ENCODE data around the gene GABBR1. TPM values are rescaled to one million over a fixed set of nuclear protein-coding genes. Genes with fewer than 3 reads are reported as not detected.
A peak's percentile ranks its signal among the peaks of the same experiment; 100 is the strongest.

GABBR1 gene
- total RNA-seq, 1 experiment from 2014 or later: 146 TPM

DNA sequence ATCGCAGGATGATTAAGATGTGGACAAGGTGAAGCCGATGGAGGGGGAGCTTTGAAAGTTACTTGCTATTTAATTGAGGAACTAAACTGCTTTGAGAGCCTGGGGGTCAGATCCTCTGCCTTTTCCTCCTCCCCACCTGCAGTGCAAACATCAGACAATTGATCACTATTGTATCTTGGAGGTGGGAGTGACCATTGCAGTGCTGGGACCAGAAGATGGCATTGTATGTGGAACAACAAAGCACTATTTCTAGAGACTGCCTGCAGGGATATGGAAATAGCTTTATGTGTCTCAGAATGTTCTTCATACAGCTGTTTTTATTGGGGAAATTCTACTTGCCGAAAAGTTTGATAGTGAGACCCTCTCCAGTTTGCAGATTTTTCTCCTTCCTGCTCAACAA lies 28.1 kb upstream of the GABBR1 start:
- H3K4me1 Mint-ChIP-seq: peaks cover 44 to 47% of the 10 kb centered on the region in 2 experiments
- DNase-seq: peak; percentile 50

More for the DNA sequence above, 28.1 kb upstream of the GABBR1 start:
- H3K56ac ChIP-seq (ENCODE audit: insufficient read length, low read depth, low read length): no peak overlapping the region
- no peak overlapping the region for H3K23ac ChIP-seq (ENCODE audit: insufficient read length, low read depth, low read length)
- Mint-ChIP-seq H3K27me3 (ENCODE audit: low read depth) (no peaks in the 10 kb centered on the region), H3K4me3 (peak overlapping the region in 1 of 2 experiments; percentile 8; a peak in 3 of 5 replicates), H3K9me3 (no peaks in the 10 kb centered on the region), H3K27ac (peak overlapping the region; percentile 80 to 100 (median 99)), H3K36me3 (ENCODE audit: insufficient read depth in 1 of 3, low read depth in 3 of 3) (no peaks in the 10 kb centered on the region)
- H4K20me1 ChIP-seq (ENCODE audit: control insufficient read depth, insufficient read depth, insufficient read length): no peaks in the 10 kb centered on the region
- no peak overlapping the region for H2BK20ac ChIP-seq (ENCODE audit: low read depth, low read length, poor library complexity, severe bottlenecking)
- no peak overlapping the region for H3K9ac ChIP-seq (ENCODE audit: extremely low read depth, insufficient read length, low read length)
- H3K4ac ChIP-seq (ENCODE audit: low read depth, low read length): 0 out of 2 replicates have a peak overlapping the region, but pooled peaks have one; percentile 48
- H4K5ac ChIP-seq (ENCODE audit: insufficient read length, low read depth, low read length): no peak overlapping the region
- H2BK120ac ChIP-seq (ENCODE audit: low read depth, low read length, poor library complexity, severe bottlenecking): peak overlapping the region; percentile 62
- H2BK5ac ChIP-seq (ENCODE audit: insufficient read length, low read length): no peak overlapping the region
- H3T11ph ChIP-seq (ENCODE audit: low read length): no peak overlapping the region
- peak overlapping the region; percentile 31 for H3K4me2 ChIP-seq (ENCODE audit: insufficient read depth, insufficient read length, low read length)
- H4K8ac ChIP-seq (replicated peaks; ENCODE audit: insufficient read length, low read depth, low read length): no peak overlapping the region
- H3K79me1 ChIP-seq (ENCODE audit: insufficient read depth, low read depth, low read length, poor library complexity, severe bottlenecking): no peaks in the 10 kb centered on the region
- H3K79me2 ChIP-seq (ENCODE audit: insufficient read depth, low read length): no peaks in the 10 kb centered on the region
- H3K4me1 ChIP-seq (ENCODE audit: insufficient read depth, low read length): peaks cover 19% of the 10 kb centered on the region
- no peak overlapping the region for H2BK12ac ChIP-seq (ENCODE audit: insufficient read length, low read depth, low read length)
- TF ChIP-seq, protein P1, sequence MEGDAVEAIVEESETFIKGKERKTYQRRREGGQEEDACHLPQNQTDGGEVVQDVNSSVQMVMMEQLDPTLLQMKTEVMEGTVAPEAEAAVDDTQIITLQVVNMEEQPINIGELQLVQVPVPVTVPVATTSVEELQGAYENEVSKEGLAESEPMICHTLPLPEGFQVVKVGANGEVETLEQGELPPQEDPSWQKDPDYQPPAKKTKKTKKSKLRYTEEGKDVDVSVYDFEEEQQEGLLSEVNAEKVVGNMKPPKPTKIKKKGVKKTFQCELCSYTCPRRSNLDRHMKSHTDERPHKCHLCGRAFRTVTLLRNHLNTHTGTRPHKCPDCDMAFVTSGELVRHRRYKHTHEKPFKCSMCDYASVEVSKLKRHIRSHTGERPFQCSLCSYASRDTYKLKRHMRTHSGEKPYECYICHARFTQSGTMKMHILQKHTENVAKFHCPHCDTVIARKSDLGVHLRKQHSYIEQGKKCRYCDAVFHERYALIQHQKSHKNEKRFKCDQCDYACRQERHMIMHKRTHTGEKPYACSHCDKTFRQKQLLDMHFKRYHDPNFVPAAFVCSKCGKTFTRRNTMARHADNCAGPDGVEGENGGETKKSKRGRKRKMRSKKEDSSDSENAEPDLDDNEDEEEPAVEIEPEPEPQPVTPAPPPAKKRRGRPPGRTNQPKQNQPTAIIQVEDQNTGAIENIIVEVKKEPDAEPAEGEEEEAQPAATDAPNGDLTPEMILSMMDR (conservative IDR thresholded peaks at IDR 0.05): no peak
- no peak overlapping the region for H2BK15ac ChIP-seq (ENCODE audit: low read depth, low read length)
- H3K23me2 ChIP-seq (ENCODE audit: insufficient read length, low read depth, low read length, poor library complexity, severe bottlenecking): no peaks in the 10 kb centered on the region
- no peak overlapping the region for H4K91ac ChIP-seq (ENCODE audit: insufficient read length, low read depth, low read length)
- H3K18ac ChIP-seq (ENCODE audit: insufficient read length, low read depth, low read length): no peak overlapping the region
- no peak overlapping the region for H2AK5ac ChIP-seq (ENCODE audit: insufficient read length, low read length)
- no peak overlapping the region; the same call in 1 of the 2 replicates for H3K14ac ChIP-seq (ENCODE audit: insufficient read depth, low read length)
- H3K9me3 ChIP-seq (ENCODE audit: control insufficient read depth, low read depth, low read length): no peaks in the 10 kb centered on the region
- no peak overlapping the region for H2AFZ ChIP-seq (ENCODE audit: low read length)
- peak overlapping the region; percentile 85 for H3K27ac ChIP-seq (ENCODE audit: insufficient read length, low read depth, low read length)
- WGBS (ENCODE audit: extremely low coverage, insufficient read length, low lambda C conversion rate): no CpG with 5 or more reads among the region's 3 CpGs
- no peaks in the 10 kb centered on the region for H3K27me3 ChIP-seq (ENCODE audit: insufficient read depth, low read length)
